Omental fat pad (tissue), 4 donors: ENCODE results near the gene SND1. TPM values are rescaled to one million over a fixed set of nuclear protein-coding genes. Genes with fewer than 3 reads are reported as not detected.

Experiments
- ATAC-seq: fragments of 150-250 bp; one replicate; pipeline ENCODE4 v1.9.1; 2016; ENCODE audit warnings: mild to moderate bottlenecking, moderate library complexity; ENCODE audit not compliant: low FRiP score
- DNase-seq: peaks from one replicate; pipeline ENCODE4 v3.0.0-alpha.2; 2019; ENCODE audit warnings: low spot score
- total RNA-seq, 4 donors: library from RNA; depleted of rRNA; stranded (reverse); fragments of >200 nt; gene quantifications; one replicate each; pipeline ENCODE4 v1.1.0, GENCODE V29; 2016
- TF ChIP-seq, protein P1 (sequence below), 3 donors: fragments of 450-650 bp; IDR thresholded peaks; one replicate each; pipeline ENCODE4 v1.5.1; 2016 to 2017; ENCODE audit warnings: antibody characterized with exemption in 3 of 3, mild to moderate bottlenecking in 3 of 3, moderate library complexity in 2 of 3

SND1 gene
- total RNA-seq, 4 donors from 2014 or later = 90.8 to 140 (median 125) TPM

DNA sequence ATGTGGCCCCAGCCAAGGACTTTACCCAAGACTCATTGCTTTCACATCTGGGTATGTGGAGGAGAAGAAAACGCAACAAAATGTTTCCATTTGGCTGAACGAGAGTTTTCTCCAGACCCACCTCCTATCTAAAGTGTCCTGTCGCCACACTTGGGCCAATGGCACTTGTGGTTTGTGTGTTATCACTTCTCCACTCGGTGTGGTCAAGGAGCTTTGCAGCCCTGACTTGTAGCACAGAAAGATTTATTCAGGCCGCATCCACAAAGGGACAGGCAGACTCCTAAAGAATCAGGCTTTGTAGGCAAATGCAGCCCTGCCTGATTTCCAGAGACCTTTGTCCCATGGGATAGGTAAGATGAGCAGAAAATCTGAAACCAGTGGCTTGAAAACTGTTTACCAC, 392.1 kb downstream of the SND1 start:
- no peak for DNase-seq
- ATAC-seq = no peak
- TF ChIP-seq, protein P1, sequence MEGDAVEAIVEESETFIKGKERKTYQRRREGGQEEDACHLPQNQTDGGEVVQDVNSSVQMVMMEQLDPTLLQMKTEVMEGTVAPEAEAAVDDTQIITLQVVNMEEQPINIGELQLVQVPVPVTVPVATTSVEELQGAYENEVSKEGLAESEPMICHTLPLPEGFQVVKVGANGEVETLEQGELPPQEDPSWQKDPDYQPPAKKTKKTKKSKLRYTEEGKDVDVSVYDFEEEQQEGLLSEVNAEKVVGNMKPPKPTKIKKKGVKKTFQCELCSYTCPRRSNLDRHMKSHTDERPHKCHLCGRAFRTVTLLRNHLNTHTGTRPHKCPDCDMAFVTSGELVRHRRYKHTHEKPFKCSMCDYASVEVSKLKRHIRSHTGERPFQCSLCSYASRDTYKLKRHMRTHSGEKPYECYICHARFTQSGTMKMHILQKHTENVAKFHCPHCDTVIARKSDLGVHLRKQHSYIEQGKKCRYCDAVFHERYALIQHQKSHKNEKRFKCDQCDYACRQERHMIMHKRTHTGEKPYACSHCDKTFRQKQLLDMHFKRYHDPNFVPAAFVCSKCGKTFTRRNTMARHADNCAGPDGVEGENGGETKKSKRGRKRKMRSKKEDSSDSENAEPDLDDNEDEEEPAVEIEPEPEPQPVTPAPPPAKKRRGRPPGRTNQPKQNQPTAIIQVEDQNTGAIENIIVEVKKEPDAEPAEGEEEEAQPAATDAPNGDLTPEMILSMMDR (IDR thresholded peaks at IDR 0.05) = no peak

DNA sequence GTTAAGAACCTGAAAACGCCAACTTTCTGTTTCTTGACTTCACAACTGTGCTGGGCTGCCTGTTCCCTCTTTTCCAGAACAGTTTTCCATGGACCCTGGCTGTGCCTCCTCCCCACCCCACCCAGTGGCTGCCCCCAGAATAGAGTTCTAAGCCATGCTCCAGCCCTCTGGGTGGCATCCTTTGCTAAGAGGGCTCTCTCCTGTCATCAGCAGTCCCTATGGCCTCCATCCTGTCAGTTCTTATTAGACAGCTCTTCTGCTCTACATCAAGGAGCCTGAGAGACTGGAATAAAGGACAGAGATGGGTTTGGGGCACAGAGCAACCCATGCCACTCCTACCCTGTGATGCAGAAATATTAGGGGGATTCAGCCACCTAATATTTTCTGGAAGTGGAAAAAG, 393.2 kb downstream of the SND1 start:
- TF ChIP-seq, protein P1 (IDR thresholded peaks at IDR 0.05) = no peak
- DNase-seq = no peak
- ATAC-seq = no peak

DNA sequence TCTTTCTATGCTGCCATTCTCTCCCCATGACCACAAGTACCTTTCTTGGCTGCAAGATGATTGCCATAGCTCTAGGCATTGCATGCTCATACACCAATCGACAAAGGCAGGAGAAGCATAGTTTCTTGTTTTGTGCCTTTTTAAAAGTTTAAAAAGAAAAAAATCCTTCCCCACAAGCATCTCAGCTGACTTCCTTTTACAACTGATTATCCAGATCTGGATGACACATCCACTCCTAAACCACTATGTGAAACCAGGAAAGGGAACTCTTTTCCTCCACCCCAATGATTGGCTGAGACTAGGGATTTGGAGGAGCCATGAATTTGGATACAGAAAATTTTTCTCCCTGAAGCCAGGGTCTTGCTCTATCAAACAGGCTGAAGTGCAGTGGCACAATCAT, 393.8 kb downstream of the SND1 start:
- ATAC-seq = no peak
- TF ChIP-seq, protein P1 (IDR thresholded peaks at IDR 0.05) = no peak
- DNase-seq = no peak

DNA sequence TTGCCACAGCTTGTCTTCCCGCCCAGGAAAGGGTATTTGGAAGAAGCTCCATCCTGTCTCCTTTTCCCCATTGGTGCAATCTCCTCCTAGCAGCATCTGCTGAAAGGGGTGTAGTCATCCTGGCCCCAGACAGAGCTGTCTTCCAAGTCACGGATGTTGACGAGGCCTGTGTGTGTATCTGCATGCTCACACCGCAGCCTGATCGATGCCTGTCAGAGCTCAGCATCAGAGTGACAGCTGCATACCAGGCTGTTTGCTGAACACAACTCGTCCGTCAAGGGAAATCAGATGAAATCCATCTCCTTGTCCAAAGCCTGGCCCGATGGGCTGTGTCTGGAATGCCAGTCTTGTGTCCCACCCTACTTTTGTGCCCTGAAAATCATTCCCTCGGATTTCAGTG, 400.4 kb downstream of the SND1 start:
- no peak for ATAC-seq
- TF ChIP-seq, protein P1 (IDR thresholded peaks at IDR 0.05) = no peak
- DNase-seq = no peak

DNA sequence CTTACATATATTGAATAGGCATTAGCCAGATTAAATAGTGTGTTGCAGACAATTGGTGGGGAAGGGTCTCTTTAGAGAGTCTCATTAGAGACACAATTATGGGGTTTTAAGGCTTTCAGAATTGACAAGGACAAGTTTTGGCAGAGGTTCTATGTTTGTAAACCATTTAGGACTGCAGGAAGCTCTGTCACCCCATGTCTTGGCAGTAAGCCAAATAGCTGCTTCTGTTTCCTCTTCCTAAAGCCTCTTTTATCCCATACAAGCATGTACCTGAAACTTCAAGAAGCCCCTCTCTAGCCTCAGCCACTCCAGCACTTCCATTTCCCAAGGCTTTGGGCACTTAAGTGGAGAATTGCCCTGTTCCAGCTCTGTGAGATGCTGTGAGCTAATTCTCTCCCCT, 401.0 kb downstream of the SND1 start:
- ATAC-seq (no peak), DNase-seq (no peak)
- TF ChIP-seq, protein P1 (IDR thresholded peaks at IDR 0.05) = no peak

DNA sequence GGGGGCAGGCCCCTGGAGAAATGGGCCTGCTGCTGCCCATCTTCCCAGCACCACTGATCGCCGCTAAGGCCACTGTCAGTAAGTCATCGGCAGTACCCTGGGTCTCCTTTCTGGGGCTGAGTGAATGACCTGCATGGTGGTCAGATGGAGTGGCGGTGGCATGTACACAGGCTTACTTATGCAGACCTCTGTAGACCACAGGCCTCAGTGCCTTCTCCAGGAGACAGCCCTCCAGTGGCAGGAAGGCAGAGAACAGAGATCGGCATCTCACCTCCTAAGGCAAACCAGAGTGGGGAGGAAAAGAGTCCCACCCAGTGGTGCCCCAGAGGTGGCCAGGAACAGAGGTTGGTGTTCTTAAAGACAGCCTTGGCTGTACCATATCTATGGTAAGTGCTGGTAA, 402.0 kb downstream of the SND1 start:
- no peak for ATAC-seq
- TF ChIP-seq, protein P1 (IDR thresholded peaks at IDR 0.05) = no peak

DNA sequence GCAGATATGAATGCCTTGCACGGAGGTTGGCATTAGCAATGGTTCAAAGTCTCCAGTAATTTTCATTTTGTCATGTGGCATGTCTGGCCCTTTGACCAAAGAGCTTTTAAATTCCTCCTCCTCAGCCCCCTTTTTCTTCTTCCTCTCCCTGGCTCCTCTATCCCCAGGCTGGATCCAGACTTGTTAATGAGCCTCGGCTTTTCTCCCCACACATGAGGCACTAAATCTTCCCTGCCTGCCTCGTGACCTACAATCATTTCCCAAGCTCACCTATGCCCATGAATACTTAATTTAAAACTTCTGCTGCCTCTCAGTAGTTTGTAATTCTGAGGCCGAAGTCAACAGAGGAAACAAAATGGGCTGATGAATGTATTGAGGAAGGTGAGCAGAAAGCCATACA, 402.5 kb downstream of the SND1 start:
- ATAC-seq (no peak), DNase-seq (no peak)
- TF ChIP-seq, protein P1 (IDR thresholded peaks at IDR 0.05) = no peak

More for the DNA sequence above, 402.0 kb downstream of the SND1 start:
- no peak for DNase-seq
